Stomach (tissue), 9 donors: Measurements from ENCODE around the gene TMEM176B. TPM values are rescaled to one million over a fixed set of nuclear protein-coding genes. Genes with fewer than 3 reads are reported as not detected.
"Not testable (repeated sequence)": the region's sequence is repeated elsewhere in the genome, so short reads cannot be mapped to it uniquely, and the experiment has no call there.

ENCODE experiments used
- DNase-seq, 2 donors: peaks; one replicate each; pipeline versions ENCODE4 v3.0.0 to v3.0.0-alpha.2; 2013 to 2019
- H3K27ac ChIP-seq, 5 donors: fragments of 200-600 bp in 4 of 5; sonication (generic) in 4 of 5; one replicate each; pipeline ENCODE4 v1.5.1; 2013 to 2019; ENCODE audit warnings: mild to moderate bottlenecking in 1 of 5, moderate library complexity in 1 of 5
- H3K27me3 ChIP-seq, 3 donors: fragments of 200-600 bp; sonication (generic); one replicate each; pipeline ENCODE4 v1.5.1; 2017 to 2019; ENCODE audit warnings: mixed run types in 1 of 3
- H3K36me3 ChIP-seq, 4 donors: fragments of 200-600 bp; sonication (generic); 1 replicate in 3 of 4; 2 replicates in 1 of 4; pipeline ENCODE4 v1.5.1; 2016 to 2019
- H3K4me1 ChIP-seq, 4 donors: fragments of 200-600 bp; sonication (generic); one replicate each; pipeline ENCODE4 v1.5.1; 2016 to 2019
- H3K4me3 ChIP-seq, 4 donors: fragments of 200-600 bp; sonication (generic) in 3 of 4; one replicate each; pipeline ENCODE4 v1.5.1; 2016 to 2019; ENCODE audit warnings: mild to moderate bottlenecking in 1 of 4
- H3K9me3 ChIP-seq, 4 donors: fragments of 200-600 bp; sonication (generic); one replicate each; pipeline ENCODE4 v1.5.1; 2016 to 2019
- CTCF ChIP-seq, 7 experiments: fragments of 450-650 bp in 4 of 7; fragments of 200-600 bp in 3 of 7; sonication (generic) in 3 of 7; IDR thresholded peaks; one replicate each; pipeline ENCODE4 v1.5.1; 2016 to 2019; ENCODE audit warnings: antibody characterized with exemption in 7 of 7, control low read depth in 2 of 7, mild to moderate bottlenecking in 1 of 7
- EP300 ChIP-seq: sonication (generic); formaldehyde crosslinking; IDR thresholded peaks from one replicate; pipeline ENCODE4 v1.6.1; 2017; ENCODE audit warnings: antibody characterized with exemption
- POLR2A ChIP-seq, 4 donors: fragments of 450-650 bp; IDR thresholded peaks; one replicate each; pipeline ENCODE4 v1.6.1; 2016; ENCODE audit warnings: antibody characterized with exemption in 4 of 4, control low read depth in 2 of 4, mild to moderate bottlenecking in 1 of 4, moderate library complexity in 1 of 4
- POLR2AphosphoS5 ChIP-seq, 3 donors: sonication (generic); formaldehyde crosslinking; IDR thresholded peaks; one replicate each; pipeline ENCODE4 v1.6.1; 2016; ENCODE audit warnings: antibody characterized with exemption in 3 of 3
- WGBS, 5 donors: extraction: QIAGEN DNeasy Blood & Tissue Kit in 3 of 5; methylation state at CpG; one replicate each; pipeline versions ENCODE4 v1.1.5 to v1.1.7; 2013 to 2018; 5-methylcytosine and 5-hydroxymethylcytosine counted together
- intact Hi-C: fragments of 100-400 bp; cut with DNase I; formaldehyde crosslinking; loops from one replicate; pipeline ENCODE4 v1.15.1; 2023; ENCODE audit warnings: low total_unique reads
- polyA plus RNA-seq, 3 donors: library from polyadenylated mRNA; stranded (reverse); fragments of 200-250 nt; gene quantifications; one replicate each; pipeline ENCODE4 v1.2.3, GENCODE V29; 2013
- total RNA-seq, 5 donors: library from RNA; depleted of rRNA; stranded (reverse); fragments of >200 nt; gene quantifications; one replicate each; pipeline versions ENCODE4 v1.1.0 to v1.2.3, GENCODE V29; 2014 to 2016
- donor health status: healthy with polysubstance abuse.
- donor health status: Bipolar disorder and iron deficiency.
- donor health status: healthy.

TMEM176B gene
- total and polyA plus RNA-seq, 8 donors = 29.4 to 157 (median 88.8) TPM

- DNase-seq = peak in 1 of 2 donors; percentile 27
- H3K4me3 ChIP-seq = no peak overlapping the region
Measured at GRCh38 chr7:150820148-150820547, 20.0 kb upstream of the TMEM176B start.

GRCh38 chr7:150818971-150819370 is 18.8 kb upstream of the TMEM176B start:
- no peaks in the 10 kb centered on the region for H3K36me3 ChIP-seq

More at GRCh38 chr7:150820148-150820547, 20.0 kb upstream of the TMEM176B start:
- WGBS, 5 donors = 35 to 66% (median 48%) methylated on average over 5 of the region's 5 CpGs
- Histone ChIP-seq H3K9me3 (peaks cover 0 to 20% (median 6%) of the 10 kb centered on the region in 4 donors), H3K27me3 (no peaks in the 10 kb centered on the region), H3K27ac (peak overlapping the region in 1 of 5 donors; percentile 6), H3K36me3 (no peaks in the 10 kb centered on the region), H3K4me1 (no peaks in the 10 kb centered on the region)
- intact Hi-C loops = no loop called here
- TF ChIP-seq POLR2AphosphoS5 (IDR thresholded peaks at IDR 0.05) (no peak), POLR2A (IDR thresholded peaks at IDR 0.05) (no peak), CTCF (IDR thresholded peaks at IDR 0.05) (no peak), EP300 (no peak)

GRCh38 chr7:150814328-150815001 is 14.3 kb upstream of the TMEM176B start:
- H3K9me3 ChIP-seq = peaks cover 0 to 21% (median 9%) of the 10 kb centered on the region in 4 donors
- WGBS, 5 donors = 71 to 83% (median 75%) methylated on average over 7 of the region's 7 CpGs
- H3K27me3 ChIP-seq = no peaks in the 10 kb centered on the region
- DNase-seq = no peak
- no peak overlapping the region for H3K4me3 ChIP-seq
- H3K36me3 ChIP-seq = no peaks in the 10 kb centered on the region
- H3K4me1 ChIP-seq = no peaks in the 10 kb centered on the region
- intact Hi-C loops = no loop called here
- TF ChIP-seq CTCF (IDR thresholded peaks at IDR 0.05) (no peak), EP300 (no peak), POLR2AphosphoS5 (IDR thresholded peaks at IDR 0.05) (no peak), POLR2A (IDR thresholded peaks at IDR 0.05) (no peak)
- H3K27ac ChIP-seq = no peak overlapping the region

More at GRCh38 chr7:150818971-150819370, 18.8 kb upstream of the TMEM176B start:
- no peak for DNase-seq
- no peak overlapping the region for H3K4me3 ChIP-seq
- intact Hi-C loops = no loop called here
- peaks cover 0 to 21% (median 8%) of the 10 kb centered on the region in 4 donors for H3K9me3 ChIP-seq
- no peaks in the 10 kb centered on the region for H3K4me1 ChIP-seq
- H3K27ac ChIP-seq = no peak overlapping the region
- TF ChIP-seq CTCF (IDR thresholded peaks at IDR 0.05) (no peak), POLR2A (IDR thresholded peaks at IDR 0.05) (no peak), EP300 (no peak), POLR2AphosphoS5 (IDR thresholded peaks at IDR 0.05) (no peak)
- H3K27me3 ChIP-seq = no peaks in the 10 kb centered on the region
- WGBS, 5 donors = 75 to 88% (median 75%) methylated on average over 2 of the region's 2 CpGs

- DNase-seq = peak; percentile 56 to 70
- Histone ChIP-seq H3K4me3 (peak overlapping the region in 1 of 4 donors; percentile 14), H3K36me3 (peaks cover 0 to 30% (median 22%) of the 10 kb centered on the region in 4 donors), H3K9me3 (peaks cover 8 to 22% (median 19%) of the 10 kb centered on the region in 4 donors)
- H3K27me3 ChIP-seq, H3K4me1 ChIP-seq, intact Hi-C loops, H3K27ac ChIP-seq: not testable (repeated sequence)
- whole genome bisulfite sequencing, 5 donors = 34 to 60% (median 43%) methylated on average over 12 to 13 of the region's 13 CpGs
Measured at GRCh38 chr7:150807616-150808438, 7.7 kb upstream of the TMEM176B start.
